Astrocyte of the hippocampus (primary cell): ENCODE data around the gene FUBP1.
"Not testable (repeated sequence)": the region's sequence is repeated elsewhere in the genome, so short reads cannot be mapped to it uniquely, and the experiment has no call there.

Experiments used
- DNase-seq: peaks from one replicate; pipeline ENCODE4 v3.0.0; 2011; ENCODE audit warnings: low read depth, low spot score

FUBP1 gene

GRCh38 chr1:77948841-77949424 lies 29.9 kb downstream of the FUBP1 start:
- DNase-seq: peak; percentile 61

- no peak for DNase-seq
Measured at GRCh38 chr1:77945345-77945744, 33.5 kb downstream of the FUBP1 start.

- DNase-seq: no peak
Measured at GRCh38 chr1:77942400-77943140, 36.3 kb downstream of the FUBP1 start.

GRCh38 chr1:77940921-77941570 lies 37.8 kb downstream of the FUBP1 start:
- no peak for DNase-seq

GRCh38 chr1:77938651-77939050 lies 40.2 kb downstream of the FUBP1 start:
- DNase-seq: no peak

- DNase-seq: no peak
Measured at GRCh38 chr1:77929806-77930205, 49.1 kb downstream of the FUBP1 start.

GRCh38 chr1:77927414-77927813 lies 51.5 kb downstream of the FUBP1 start:
- no peak for DNase-seq

- DNase-seq: no peak
Measured at GRCh38 chr1:77926561-77927357, 52.1 kb downstream of the FUBP1 start.

GRCh38 chr1:77925956-77926355 lies 52.9 kb downstream of the FUBP1 start:
- no peak for DNase-seq

GRCh38 chr1:77925518-77925917 lies 53.4 kb downstream of the FUBP1 start:
- peak; percentile 31 for DNase-seq

- not testable (repeated sequence) for DNase-seq
Measured at GRCh38 chr1:77918918-77919317, 60.0 kb downstream of the FUBP1 start.

- DNase-seq: no peak
Measured at GRCh38 chr1:77910116-77910515, 68.8 kb downstream of the FUBP1 start.

- DNase-seq: no peak
Measured at GRCh38 chr1:77906624-77907023, 72.2 kb downstream of the FUBP1 start.

- DNase-seq: no peak
Measured at GRCh38 chr1:77906019-77906545, 72.8 kb downstream of the FUBP1 start.

- no peak for DNase-seq
Measured at GRCh38 chr1:77905603-77906002, 73.3 kb downstream of the FUBP1 start.

GRCh38 chr1:77900687-77901293 lies 78.1 kb downstream of the FUBP1 start:
- peak; percentile 66 for DNase-seq

GRCh38 chr1:77899647-77900320 lies 79.1 kb downstream of the FUBP1 start:
- DNase-seq: no peak
